Retinal pigment epithelial cell (primary cell): ENCODE results near the gene DLAT.
"Not testable (repeated sequence)": the region's sequence is repeated elsewhere in the genome, so short reads cannot be mapped to it uniquely, and the experiment has no call there.

Experiments
- DNase-seq: peaks from one replicate; pipeline ENCODE4 v3.0.0-alpha.2; 2010; ENCODE audit warnings: low read depth
- H3K4me3 ChIP-seq: 2 replicates; pipeline ENCODE4 v1.5.1; 2011; ENCODE audit warnings: mild to moderate bottlenecking, low read length, control low read depth, moderate library complexity
- CTCF ChIP-seq: conservative IDR thresholded peaks from 2 replicates; pipeline ENCODE4 v1.5.1; 2011; ENCODE audit warnings: low read depth, low read length, control low read depth, inconsistent platforms

Gene DLAT

GRCh38 chr11:111992206-111992855, 32.9 kb upstream of the DLAT start:
- DNase-seq: no peak
- H3K4me3 ChIP-seq: no peak overlapping the region
- no peak for TF ChIP-seq CTCF

GRCh38 chr11:111996129-111996528, 29.1 kb upstream of the DLAT start:
- no peak for TF ChIP-seq CTCF
- H3K4me3 ChIP-seq: no peak overlapping the region
- DNase-seq: no peak

- TF ChIP-seq CTCF: peak; percentile 47
- DNase-seq: not testable (repeated sequence)
Measured at GRCh38 chr11:111996669-111997068, 28.5 kb upstream of the DLAT start.

GRCh38 chr11:111999111-111999510, 26.1 kb upstream of the DLAT start:
- no peak for DNase-seq
- no peak for TF ChIP-seq CTCF
- H3K4me3 ChIP-seq: no peak overlapping the region

More at GRCh38 chr11:111996669-111997068, 28.5 kb upstream of the DLAT start:
- H3K4me3 ChIP-seq: not testable (repeated sequence)

- TF ChIP-seq CTCF: no peak
- H3K4me3 ChIP-seq: no peak overlapping the region
- DNase-seq: no peak
Measured at GRCh38 chr11:112000703-112001102, 24.5 kb upstream of the DLAT start.

GRCh38 chr11:112002491-112003216, 22.6 kb upstream of the DLAT start:
- no peak for TF ChIP-seq CTCF
- DNase-seq: no peak
- H3K4me3 ChIP-seq: no peak overlapping the region

- no peak for DNase-seq
- TF ChIP-seq CTCF: peak; percentile 55
- H3K4me3 ChIP-seq: no peak overlapping the region
Measured at GRCh38 chr11:112004389-112004788, 20.8 kb upstream of the DLAT start.
